ENCODE results near the gene KRTAP10-2. TPM values are rescaled to one million over a fixed set of nuclear protein-coding genes. Genes with fewer than 3 reads are reported as not detected.

The KRTAP10-2 gene
- total and polyA plus RNA-seq, 8 donors, result 0.24 TPM; not detected in 7

GRCh38 chr21:44526096-44526997 is 25.0 kb downstream of the KRTAP10-2 start:
- Histone ChIP-seq H3K4me3 (no peak overlapping the region), H3K4me1 (no peaks in the 10 kb centered on the region), H3K27ac (no peak overlapping the region), H3K36me3 (no peaks in the 10 kb centered on the region), H3K27me3 (peaks cover 0 to 11% of the 10 kb centered on the region in 2 donors), H3K9me3 (no peaks in the 10 kb centered on the region)
- ATAC-seq (no peak), DNase-seq (peak in 1 of 4 donors; percentile 43)
- no peak for TF ChIP-seq CTCF (IDR thresholded peaks at IDR 0.05)
- intact Hi-C loops (cut with DNase I), result no loop called here

GRCh38 chr21:44525391-44526095 is 25.8 kb downstream of the KRTAP10-2 start:
- no peak for TF ChIP-seq CTCF (IDR thresholded peaks at IDR 0.05)
- H3K9me3 ChIP-seq, result no peaks in the 10 kb centered on the region
- DNase-seq, result peak in 2 of 4 donors; percentile 23 to 53
- H3K4me1 ChIP-seq, result no peaks in the 10 kb centered on the region
- no peaks in the 10 kb centered on the region for H3K36me3 ChIP-seq
- no peak for ATAC-seq
- peaks cover 0 to 13% of the 10 kb centered on the region in 2 donors for H3K27me3 ChIP-seq
- no peak overlapping the region for H3K4me3 ChIP-seq
- intact Hi-C loops (cut with DNase I), result no loop called here
- H3K27ac ChIP-seq, result no peak overlapping the region

GRCh38 chr21:44524414-44525371 is 26.6 kb downstream of the KRTAP10-2 start:
- no peak for DNase-seq
- intact Hi-C loops (cut with DNase I), result no loop called here
- Histone ChIP-seq H3K9me3 (no peaks in the 10 kb centered on the region), H3K4me1 (no peaks in the 10 kb centered on the region), H3K36me3 (no peaks in the 10 kb centered on the region), H3K27me3 (peaks cover 0 to 22% of the 10 kb centered on the region in 2 donors), H3K27ac (no peak overlapping the region), H3K4me3 (no peak overlapping the region)
- no peak for TF ChIP-seq CTCF (IDR thresholded peaks at IDR 0.05)
- no peak for ATAC-seq

- H3K4me1 ChIP-seq, result no peaks in the 10 kb centered on the region
- intact Hi-C loops (cut with DNase I), result no loop called here
- no peak overlapping the region for H3K4me3 ChIP-seq
- ATAC-seq, result no peak
- TF ChIP-seq CTCF (IDR thresholded peaks at IDR 0.05), result no peak
- DNase-seq, result peak in 1 of 4 donors; percentile 10
- H3K9me3 ChIP-seq, result no peaks in the 10 kb centered on the region
- H3K36me3 ChIP-seq, result no peaks in the 10 kb centered on the region
- H3K27me3 ChIP-seq, result peaks cover 0 to 30% of the 10 kb centered on the region in 2 donors
- no peak overlapping the region for H3K27ac ChIP-seq
Observed at GRCh38 chr21:44523567-44524413, 27.5 kb downstream of the KRTAP10-2 start.

All from left lung (tissue), 10 donors.